Astrocyte of the hippocampus (primary cell): ENCODE data around the gene SPP2.

Source experiments
- DNase-seq: peaks from one replicate; pipeline ENCODE4 v3.0.0; 2011; ENCODE audit warnings: low read depth, low spot score

The SPP2 gene

DNA sequence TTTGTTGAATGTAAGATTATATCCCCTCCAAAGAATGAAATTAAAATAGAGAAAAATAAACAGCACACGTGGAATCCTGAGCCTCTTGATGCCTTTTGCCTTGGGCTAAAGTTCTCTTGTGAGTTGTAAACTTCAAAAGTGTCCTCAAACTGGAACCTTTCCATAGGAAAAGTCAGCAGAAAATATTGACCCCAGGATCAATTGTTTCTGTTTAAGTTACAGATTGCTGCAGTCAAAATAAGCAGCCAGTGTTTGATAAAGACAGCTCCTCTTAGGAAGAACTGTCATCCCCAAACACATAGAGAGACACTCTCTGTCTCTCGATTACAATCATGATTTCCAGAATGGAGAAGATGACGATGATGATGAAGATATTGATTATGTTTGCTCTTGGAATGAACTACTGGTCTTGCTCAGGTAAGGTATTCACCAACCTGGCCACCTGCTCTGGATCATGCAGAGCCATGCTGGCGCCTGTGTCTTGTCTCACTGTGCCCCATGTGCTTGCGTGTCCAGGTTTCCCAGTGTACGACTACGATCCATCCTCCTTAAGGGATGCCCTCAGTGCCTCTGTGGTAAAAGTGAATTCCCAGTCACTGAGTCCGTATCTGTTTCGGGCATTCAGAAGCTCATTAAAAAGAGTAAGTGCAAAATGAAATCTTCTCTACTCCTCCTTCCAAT, at the start of gene SPP2:
Gene SPP2 (plus strand): TSS at position 248 of the 681 bp plus-strand sequence. CDS start 85 bp downstream, at position 333.
- DNase-seq = no peak

DNA sequence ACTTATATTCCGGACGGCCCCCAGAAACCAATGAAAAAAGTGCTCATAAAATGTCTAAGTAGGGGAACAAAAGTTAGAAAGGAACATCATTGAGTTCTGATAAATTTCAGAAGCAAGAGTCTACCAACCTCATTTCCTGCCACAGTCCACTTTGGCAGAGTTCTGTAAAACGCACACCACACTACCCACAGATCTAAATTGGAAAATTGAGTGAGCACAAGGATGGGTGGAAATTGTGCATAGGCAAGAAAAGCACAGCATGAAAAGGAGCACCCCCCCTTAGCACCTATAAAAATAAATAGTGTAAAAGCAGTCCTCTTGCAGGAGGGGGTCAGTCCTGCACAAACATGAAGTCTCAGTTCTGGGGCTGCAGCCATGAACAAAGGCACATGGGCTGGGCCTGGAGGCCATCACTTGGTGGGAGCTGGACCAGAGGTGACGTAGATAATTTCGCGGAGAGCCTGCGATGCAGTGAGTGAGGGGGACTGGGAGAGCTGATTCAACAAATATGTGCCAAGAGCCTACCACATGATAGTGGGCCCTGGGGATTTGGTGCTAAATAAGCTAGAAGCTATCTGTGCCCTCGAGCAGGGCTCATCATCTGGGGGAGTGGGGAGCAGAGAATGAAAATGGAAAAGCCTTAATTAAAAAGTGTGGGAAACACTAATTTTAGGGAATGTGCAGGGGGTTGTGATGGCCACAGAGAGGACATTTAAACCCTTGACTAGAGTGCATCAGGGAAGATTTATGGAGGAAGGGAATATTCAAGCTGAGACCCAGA, 48.9 kb upstream of the SPP2 start:
- DNase-seq = no peak

DNA sequence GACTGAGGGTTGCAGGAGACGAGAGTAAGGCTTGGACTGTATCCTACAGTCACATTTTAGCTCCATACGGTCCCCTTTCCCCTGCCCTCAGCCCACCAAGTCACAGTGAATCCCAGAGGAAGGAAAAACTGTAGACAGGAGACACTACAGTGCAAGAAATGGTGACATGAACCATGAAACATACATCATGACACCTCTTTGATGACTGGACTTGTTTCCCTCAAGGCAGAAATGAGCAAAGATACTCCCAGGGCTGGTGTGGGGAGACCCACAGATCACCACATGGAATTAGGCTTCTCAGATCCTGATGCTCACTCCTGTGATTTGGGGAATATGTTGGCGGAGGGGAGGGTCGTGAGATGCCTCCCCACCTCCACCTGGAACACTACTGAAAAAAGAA, 48.2 kb upstream of the SPP2 start:
- no peak for DNase-seq

DNA sequence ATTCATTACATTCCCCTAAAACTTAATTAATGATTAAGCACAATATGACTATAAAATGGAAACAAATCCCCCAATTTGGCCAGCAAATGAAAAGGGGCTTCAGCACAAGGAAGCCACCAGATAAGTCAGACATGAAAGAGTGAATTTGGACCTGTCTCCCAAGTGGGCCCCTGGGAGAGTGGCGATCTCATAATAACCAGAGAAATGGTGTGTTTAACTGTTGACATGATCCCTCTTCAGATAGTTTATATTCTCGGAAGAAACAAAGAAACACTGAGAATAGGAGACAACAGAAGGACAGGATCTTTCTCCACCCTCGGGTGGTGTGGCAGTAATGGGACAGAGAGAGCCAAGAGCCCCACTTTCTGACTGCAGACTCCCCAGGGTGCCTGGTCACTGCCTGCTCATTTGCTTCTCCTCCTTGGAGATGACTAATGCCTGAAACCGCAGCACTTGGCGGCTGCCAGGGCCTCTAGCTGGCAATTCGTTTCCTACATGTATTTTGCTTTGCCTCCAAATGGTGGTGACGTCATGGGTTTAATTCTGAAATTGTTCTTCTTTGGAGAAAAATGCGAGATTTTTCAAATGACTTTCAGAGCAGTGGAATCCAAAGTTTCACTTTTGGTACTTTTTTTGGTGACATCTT, 46.4 kb upstream of the SPP2 start:
- DNase-seq = peak; percentile 97

GRCh38 chr2:234005126-234005525, 45.4 kb upstream of the SPP2 start:
- DNase-seq = no peak

DNA sequence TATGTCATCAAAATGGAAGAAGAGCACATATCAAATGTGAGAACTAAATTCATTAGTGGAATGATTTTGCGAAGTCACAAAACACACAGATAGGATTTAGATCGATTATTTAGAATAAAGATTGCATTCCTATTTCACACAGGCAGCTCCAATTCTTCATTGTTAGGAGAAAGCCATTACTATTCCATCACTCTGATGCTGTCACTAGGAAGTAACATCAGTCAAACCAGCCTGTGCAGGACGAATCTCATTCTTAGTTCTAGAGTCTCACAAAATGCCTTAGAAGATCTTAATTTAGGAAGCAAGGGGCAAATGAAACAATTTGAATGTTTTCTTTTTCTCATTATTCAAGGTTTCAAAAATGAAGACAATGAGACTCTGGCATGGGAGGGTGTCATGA, 44.0 kb upstream of the SPP2 start:
- DNase-seq = no peak

DNA sequence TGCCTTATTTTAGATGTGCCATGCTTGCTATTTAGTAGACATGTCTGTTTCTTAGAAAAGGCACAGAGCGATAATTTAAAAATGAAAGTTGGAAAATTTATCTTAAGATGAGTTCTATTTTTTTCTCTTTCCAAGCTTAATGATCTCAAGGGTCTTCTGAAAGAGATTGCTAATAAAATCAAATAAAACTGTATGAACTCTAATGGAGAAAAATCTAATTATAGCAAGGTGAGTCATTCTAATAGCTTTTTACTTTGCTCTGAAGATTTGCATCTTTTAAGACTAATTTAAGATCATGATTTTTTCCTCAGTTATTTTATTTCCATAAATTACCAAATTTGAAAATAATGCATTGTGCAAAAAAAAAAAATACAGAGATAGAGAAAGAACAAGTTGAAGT, 36.1 kb upstream of the SPP2 start:
- no peak for DNase-seq

DNA sequence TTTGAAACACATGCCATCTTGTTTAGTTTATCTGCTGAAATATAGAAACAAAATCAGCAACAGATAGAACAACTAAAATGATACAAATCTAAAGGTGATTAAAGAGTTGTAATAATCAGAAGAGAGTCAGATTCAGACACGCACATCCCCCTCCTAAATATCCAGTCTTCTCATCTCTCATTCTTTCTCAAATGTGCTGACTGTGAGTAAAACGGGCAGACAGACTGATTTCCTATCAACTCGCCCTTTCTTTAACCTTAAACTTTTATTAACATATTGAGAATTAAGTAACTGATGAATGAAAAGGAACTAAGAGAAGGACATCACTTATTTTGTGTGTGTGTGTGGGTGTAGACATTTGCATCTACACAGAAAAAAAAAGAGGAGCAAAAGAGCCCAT, 34.6 kb upstream of the SPP2 start:
- DNase-seq = no peak

- no peak for DNase-seq
These were observed 30.6 kb upstream of the SPP2 start for GRCh38 chr2:234019896-234020295.

DNA sequence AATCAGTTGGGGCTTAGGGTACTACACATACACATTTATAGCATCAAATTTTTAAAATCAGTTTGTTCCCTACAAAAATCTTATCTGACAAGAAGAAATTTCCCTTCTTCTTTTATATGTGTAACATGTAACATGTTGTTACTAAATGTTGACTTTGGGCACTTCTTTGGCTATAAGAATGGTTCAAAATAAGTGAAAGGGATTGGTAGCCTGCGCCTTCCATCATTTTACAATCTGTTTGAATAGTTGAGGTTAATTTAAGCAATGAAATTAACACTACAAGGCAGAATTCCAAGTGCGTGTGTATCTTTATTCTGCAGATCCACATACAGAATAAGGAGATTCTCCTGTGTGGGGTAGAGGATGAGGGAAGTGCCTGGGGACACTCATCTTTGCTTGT, 30.2 kb upstream of the SPP2 start:
- no peak for DNase-seq

GRCh38 chr2:234022424-234022823, 28.1 kb upstream of the SPP2 start:
- no peak for DNase-seq

GRCh38 chr2:234024304-234024703, 26.2 kb upstream of the SPP2 start:
- no peak for DNase-seq

DNA sequence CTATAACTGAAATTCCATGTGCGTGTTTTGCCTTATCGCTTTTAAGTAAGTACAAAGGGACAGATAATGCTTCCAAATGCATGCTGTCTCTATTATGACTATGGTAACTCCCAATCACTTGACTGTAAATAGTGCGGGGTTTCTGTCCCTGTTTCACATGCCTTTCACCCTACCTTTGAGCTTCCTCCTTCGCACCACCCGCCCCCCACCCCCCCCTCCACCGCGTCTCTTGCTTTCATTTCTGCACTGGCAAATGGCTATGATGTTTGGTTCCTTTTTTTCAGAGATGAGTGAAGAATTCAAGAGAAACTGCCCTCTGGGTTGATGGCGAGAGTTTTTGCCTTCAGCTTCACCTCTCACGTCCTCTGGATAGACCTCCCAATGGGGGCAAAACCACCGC, 25.0 kb upstream of the SPP2 start:
- peak; percentile 5 for DNase-seq

DNA sequence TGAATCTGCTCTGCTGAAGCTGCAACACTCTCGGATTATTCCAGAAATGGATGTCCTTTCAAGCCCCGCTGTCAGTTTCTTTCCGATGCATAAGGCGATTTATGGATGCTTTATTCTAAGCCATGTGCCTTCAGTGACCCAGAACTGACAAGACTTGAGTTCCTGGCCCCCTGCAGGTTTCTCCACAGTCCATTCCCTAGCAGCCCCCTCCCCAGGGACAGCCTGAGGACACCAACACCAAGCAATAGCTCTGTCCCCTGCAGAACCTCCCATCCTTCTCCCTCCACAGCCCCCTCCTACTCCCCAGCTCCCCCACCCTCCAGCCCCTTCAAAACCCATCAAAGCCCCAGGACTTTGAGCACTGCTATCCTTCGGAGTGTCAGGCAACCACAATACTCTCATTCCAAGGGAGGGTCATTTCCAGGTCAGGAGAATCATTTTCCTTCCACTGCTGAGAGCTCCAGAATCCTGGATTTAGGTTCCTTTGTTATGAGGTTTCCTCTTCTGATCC, 24.6 kb upstream of the SPP2 start:
- peak; percentile 71 for DNase-seq

- DNase-seq = no peak
These were observed 23.7 kb upstream of the SPP2 start for GRCh38 chr2:234026693-234027254.

DNA sequence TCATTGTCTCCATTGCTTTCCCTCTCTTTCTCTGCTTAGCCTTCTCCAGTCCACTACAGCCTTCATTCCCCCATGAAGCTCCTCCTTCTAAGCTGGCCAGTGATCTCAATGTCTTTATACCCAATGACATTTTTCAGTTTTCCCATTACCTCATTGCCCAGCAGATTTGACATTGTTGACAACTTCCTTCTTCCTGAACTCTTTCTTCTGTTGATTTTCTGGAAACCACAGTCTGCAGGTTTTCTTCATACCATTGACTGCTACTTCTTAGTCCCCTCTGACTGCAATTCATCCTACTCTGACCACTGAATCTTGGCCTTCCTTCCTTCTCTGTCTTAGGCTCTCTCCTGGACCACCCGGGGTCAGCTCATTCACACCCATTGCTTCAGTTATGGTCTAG, 22.9 kb upstream of the SPP2 start:
- peak; percentile 43 for DNase-seq

GRCh38 chr2:234029150-234029733, 21.3 kb upstream of the SPP2 start:
- DNase-seq = no peak

GRCh38 chr2:234031207-234031606, 19.3 kb upstream of the SPP2 start:
- DNase-seq = no peak

GRCh38 chr2:234032279-234032856, 18.1 kb upstream of the SPP2 start:
- peak; percentile 52 for DNase-seq

GRCh38 chr2:234033174-234033573, 17.3 kb upstream of the SPP2 start:
- DNase-seq = no peak

DNA sequence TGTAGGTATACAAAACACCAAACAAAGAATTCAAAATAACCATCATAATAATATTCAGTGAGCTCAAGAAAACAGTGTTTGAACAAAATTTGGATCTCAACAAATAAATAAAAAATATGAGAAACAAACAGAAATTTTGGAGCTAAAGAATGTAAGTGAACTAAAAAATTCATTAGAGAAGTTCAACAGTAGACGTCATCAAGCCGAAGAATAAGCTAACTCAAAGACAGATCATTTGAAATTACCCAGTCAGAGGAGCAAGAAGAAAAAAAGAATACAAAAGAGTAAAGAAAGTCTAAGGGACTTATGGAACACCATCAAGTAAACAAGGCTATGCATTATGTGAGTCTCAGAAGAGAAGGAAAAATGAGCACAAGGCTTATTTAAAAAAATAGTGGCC, 16.6 kb upstream of the SPP2 start:
- DNase-seq = no peak
